ENCODE data around the gene SHPK.

Gene SHPK

DNA sequence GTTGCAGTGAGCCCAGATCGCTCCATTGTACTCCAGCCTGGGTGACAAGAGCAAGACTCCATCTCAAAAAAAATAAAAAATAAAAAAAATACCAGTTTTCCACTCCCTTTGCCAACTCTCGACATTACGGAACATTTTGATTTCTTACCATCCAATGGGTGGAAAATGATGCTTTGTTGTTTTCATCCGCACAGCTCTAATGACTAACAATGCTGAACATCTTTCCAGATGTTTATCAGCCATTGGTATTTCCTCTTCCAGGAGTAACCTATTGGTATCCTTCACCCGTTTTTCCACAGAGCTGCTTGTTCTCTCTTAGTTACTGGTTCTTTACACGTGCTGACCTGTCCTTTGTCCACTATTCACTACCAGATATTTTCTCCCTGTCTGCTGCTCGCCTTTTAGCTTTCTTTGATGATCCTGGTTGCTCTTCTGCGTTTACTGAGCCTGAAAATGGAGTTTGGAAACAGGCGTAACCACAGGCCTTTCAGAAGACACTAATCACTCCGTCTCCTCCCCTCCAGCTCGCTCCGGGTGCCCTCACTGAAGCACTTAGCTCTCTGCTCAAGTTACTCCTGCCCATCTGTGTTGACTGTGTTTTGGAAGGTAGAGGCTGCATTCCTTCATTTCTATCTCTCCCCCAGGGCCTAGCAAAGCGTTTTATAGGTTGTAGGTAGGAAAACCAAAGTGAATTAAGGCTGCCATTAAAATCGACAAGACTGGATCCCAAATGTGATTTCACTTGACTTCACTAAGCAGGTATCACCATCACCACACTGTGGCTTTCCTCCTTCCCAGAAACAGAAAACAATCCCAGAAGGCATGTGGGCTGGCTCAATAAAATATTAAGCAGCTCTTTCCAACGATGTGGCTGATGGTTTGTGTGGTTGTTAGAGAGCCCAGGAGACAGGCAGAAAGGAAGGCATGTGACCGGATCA, 8.9 kb downstream of the SHPK start:
- no peak for DNase-seq

DNA sequence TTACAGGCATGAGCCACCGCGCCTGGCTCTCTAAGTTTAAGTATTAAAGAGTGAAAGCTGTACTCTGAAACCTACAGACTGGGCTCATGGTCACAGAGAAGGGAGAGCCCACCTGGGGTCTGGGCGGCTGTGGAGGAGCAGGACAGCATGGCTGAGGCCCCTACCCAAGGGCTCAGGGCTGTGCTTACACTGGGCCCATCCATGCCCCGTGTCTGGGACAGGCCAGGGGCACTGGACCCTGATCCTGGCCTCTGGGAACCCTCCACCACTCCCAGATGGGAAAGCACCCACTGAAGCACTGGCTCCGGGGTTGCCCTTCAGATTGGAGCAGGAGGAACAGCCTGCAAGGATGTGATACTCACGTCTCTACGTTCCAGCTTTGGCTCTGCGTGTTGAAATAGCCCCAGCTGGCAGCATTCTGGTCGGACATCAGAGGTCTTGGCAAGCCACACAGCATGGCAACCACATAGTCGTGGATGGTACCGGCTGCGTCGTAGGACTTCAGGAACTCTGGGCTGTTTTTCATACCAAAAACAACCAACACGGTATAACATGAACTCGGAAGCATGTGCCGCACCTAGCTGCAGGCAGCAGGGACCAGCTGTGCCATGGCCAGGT, 13.0 kb downstream of the SHPK start:
- no peak for DNase-seq

DNA sequence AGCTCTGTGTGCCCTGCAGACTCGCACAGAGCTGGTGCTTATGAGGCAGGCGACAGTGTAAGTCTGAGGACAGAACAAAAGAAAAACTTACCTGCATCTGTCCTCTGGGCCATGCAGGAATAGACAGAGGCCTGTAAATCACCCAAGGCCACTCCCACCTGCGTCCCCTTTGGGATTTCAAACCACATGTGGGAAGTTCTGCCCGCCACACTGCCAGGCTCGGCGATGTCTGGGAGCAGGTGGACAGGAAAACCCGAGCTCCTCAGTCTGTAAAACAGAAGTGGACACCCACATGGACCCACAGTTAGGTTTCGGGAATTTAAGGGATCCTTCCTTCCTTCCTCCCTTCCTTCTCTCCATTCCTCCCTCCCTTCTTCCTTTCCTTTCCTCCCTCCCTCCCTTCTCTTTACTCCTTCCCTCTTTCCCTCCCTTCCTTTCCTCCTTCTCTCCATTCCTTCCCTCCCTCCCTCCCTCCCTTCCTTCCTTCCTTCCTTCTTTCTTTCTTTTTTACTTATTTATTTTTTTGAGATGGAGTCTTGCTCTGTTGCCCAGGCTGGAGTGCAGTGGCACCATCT, 14.8 kb downstream of the SHPK start:
- no peak for DNase-seq

DNA sequence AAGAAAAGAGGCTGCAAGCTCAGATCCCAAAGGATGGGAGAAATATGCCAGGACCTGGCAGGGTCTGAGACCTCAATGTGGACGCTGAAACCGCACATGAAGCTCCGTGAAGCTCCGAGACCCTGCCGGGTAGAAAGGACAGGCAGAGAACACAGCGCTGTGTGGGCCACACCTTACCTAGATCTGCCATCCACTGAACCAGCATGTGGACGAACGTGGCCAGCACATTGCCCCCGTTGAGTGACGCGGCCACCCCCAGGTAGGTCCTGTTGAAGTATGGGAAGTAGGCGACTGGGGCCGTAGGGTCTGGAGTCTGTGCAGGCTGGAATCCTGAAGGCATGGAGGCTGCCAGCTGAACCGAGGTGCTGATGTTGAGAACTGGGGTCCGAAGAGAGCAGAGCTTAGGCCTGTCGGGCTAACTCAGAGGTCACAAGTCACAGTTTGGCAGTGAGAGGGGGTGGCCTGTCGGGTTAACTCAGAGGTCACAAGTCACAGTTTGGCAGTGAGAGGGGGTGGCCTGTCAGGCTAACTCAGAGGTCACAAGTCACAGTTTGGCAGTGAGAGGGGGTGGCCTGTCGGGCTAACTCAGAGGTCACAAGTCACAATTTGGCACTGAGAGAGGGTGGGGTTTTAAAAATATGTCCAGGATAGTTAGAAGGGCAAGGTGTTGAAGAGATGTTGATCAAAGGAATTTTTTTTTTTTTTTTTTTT, 20.7 kb downstream of the SHPK start:
- DNase-seq = no peak

DNA sequence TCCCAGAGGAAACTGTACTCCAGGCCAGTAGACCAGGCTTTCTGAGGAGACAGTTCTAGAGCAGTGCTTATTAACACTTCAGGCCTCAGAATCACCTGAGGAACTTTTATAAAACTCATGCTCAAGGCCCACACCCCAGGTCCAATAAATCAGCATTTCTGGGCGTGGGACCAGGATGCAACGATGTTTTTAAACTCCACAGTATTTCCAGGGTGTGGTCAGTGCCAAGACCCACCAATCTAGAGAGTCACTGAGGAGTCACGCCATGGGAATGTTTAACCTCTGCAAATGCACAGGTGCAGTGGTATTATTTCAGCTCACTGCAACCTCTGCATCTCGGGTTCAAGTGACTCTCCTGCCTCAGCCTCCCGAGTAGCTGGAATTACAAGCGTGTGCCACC, 22.9 kb downstream of the SHPK start:
- DNase-seq = no peak

DNA sequence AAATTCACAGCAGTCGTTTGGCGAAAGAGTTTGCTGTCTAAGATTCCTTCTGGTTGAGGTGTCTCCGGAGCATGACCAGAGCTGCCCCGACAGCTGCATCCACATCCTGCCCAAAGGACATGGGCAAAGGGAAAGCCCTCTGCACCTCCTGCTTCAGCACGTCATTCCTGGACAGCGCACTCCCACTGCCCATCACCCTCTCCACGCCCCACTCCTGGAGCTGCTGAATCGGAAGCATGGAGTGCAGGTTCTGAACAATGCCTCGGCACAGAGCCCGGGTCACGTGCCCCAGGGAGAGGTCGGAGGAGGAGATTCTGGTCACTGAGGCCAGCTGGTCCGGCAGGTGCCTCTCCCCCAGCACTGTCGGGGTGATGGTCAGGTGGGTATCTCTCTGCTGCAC, 25.5 kb downstream of the SHPK start:
- DNase-seq = no peak

DNA sequence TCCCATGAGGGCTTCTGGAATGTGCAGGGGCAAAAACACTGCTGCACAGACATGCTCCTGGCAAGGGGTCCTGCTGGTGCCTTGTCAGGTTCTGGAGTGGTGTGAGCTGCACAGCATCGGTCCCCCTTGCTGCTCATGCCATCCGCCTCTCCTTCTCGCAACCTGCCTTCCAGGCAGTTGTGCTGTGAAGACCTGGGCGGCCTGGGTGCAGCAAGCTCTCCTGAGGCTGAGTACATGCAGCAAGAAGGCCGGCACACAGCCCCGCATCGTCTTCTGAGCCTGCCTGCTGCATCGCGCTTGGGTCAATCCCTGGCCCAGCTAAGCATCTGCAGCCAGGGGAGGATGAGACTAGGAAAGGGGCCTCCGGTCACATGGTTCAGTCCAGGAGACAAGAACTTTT, 26.4 kb downstream of the SHPK start:
- DNase-seq = no peak

DNA sequence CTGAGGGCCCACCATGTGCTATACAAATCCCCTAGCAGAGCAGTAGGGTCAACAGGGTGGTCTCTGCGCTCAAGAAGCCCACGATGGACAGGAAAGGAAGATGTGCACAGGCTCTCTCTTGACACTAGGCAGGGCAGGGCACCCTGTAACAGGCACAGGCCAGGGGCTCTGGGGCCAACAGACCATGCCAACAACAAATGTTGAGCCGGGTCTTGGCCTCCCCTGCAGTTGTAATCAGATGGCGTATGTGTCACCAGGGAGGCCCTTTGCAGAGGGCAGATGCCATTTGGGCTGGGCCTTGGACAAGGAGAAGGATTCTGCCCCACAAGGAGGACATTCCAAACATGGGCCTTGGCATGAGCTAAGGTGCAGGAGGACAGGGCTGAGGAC, 32.2 kb downstream of the SHPK start:
- no peak for DNase-seq

DNA sequence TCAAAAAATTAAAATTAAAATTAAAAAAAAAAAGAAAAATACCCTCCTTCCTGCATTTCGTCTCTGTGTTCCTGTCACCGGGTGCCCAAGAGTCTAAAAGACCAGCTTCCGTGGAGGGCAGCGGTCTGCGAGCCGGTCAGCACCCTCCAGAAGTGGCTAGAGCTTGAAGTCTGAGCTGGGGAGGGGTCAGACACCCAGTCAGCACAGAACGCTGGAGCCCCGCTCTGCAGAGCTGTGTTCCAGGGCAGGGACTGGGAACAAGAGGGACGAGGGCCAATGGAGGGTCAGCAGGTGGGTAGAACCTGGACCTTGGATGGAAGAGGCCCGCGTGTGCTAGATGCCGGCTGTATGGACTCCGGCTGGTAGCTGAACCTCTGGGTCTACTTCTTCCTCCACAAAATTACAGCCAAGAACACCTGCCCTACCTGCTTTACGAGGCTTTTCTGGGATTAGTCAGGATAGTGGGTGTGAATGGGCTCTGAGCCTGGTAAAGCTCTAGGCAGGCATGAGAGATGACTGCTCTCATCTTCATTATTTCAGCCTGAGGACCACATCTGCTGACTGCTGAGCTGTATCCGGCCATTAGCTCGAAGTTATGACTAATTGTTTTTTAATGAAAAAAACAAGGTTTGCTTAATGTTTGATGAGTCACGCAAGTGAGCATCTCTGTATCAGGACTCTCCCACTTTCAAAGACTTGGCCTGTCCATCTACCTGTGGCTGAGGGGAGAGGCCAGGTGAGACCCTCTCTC, 32.8 kb downstream of the SHPK start:
- DNase-seq = no peak

DNA sequence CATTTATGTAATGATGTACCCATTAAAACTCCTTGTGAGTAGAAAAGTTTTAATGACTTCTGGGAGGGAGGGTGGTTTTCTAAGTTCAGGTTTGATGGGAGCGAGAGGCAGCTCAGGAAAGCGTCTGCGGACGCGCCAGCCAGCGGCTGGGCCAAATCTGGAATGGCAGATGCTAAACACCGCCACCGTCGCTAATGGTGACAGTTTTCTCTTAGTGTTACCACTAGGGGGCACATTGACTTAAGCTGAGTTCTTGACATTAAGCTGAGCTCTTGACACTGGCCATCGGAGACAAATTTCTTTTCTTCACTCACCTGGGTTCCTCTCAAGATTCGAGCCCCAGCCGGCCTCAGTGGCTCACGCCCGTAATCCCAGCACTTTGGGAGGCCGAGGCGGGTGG, 33.6 kb downstream of the SHPK start:
- DNase-seq = no peak

DNA sequence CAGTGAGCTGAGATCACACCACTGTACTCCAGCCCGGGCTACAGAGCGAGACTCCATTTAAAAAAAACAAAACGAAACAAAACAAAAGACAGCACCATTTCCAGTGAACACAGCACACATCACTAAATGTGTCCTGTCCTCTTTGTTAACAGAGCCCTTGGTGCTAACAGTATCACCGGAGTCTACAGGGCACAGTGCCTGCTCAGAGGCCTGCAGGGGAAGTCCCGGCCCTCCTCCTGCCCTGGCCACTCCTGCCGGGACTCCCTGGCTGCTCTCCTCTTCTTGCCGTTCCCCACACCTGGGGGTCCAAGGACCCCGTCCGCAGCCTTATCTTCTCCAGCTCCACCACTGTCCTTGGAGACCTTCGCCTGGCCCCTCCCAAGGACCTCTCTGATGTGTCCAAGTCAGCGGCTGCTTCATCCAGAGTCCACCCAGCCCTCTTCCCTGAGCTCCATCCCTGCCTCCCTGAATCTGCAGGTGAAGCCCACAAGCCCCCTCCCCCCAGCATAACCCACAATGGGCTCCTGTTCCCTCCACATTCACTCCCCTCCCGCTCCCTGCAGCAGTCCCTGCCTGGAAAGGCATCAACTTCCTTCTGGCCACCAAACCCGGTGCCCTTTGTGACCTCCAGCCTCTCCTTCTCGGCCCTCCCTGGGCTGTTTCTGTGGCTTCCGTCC, 35.4 kb downstream of the SHPK start:
- no peak for DNase-seq

DNA sequence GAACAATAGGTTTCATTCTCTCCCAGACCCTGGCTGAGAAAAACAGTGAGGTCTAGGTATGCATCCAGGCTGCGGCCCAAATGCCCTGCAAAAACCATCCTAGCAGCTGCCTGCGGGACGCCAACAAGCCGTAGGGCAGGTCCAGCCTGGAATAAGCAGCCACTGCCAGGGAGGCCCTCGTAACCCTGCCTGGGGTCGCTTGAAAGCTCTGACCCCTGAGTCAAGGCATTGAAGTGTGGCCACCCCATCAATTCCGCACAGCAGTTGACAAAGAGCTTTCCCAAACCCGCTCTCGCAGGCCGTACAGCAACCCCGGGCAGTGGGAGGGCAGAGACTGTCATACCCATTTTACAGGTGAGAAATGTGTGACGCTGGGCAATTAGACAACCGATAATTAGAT, 38.0 kb downstream of the SHPK start:
- no peak for DNase-seq

DNA sequence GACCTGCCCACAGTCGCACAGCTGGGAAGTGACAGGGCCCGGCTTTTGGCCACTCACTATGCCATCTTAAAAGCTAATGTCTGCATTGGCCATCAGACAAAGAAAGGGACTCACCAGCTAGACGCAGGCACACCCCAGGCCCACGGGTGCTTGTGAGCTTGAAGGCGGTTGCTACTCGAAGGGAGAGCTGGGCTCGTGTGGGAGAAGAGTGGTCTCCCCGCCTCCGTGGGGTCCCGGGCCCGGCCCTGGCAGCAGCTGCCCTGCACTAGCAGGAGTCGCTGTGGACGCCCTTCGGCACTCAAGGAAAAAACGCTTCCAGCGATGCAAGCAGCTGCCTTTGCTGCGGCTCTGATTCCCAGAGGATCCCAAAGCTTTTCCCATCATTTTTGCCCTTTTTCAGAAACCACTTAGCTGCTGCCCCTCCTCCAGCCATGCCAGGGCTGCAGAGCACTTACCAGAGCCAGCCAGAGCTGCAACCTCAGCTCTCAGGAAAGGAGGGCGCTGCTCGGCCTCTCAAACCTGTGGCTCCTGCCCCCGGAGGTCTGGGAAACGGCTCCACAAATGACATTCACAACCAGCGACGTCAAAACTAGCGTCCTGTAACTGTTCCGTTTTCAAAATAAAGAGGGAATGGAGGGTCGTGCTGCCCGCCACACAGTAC, 39.1 kb downstream of the SHPK start:
- DNase-seq = no peak

DNA sequence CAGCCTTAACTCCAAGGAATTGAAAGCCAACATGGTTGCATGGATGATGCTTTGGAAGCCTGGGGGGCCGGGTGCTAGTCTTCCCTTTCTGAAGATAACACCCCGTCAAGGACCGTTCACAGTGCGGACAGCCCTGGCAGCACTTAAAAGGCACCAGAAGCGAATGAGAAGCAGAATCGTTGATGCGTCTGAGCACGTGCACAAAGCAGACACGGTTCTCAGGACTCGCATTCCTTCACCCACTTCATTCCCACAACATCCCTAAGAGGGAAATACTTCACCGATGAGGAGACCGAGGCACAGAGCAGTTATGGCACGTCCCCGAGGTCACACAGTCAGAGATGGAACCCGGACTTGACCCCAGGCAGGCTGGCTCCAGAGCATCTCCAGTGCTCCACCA, 41.1 kb downstream of the SHPK start:
- no peak for DNase-seq

DNA sequence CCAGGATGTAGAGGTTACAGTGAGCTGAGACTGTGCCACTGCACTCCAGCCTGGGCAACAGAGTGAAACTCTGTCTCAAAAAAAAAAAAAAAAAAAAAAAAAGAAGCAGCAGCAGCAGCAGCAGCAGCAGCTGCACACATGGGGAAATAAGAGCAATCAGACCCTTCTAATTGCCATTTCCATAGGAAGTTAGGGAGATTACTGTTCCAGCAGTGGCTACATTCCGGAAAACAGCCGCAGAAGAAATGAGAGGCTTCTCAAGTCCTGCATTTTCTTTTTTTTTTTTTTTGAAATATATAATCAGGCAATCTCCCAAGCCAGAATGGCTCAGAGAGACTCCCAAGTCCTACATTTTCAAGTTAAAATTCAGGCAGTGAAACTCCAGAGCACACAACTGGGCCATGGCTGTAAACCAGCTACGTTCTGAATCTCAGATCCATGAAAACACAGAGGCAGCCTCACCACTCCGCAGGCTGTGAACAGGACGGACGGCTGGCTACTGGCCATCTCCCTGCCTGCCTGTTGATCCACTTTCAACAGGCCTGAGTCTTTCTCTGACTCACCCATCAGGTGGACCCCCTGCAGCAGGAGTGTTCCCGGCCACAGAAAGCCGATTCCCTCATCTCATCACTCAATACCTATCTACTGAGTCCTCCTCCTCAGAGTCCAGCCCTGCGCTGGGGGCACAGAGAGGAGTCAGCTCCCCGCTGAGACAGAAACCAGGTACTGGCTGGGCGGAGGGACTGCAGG, 41.8 kb downstream of the SHPK start:
- DNase-seq = no peak

DNA sequence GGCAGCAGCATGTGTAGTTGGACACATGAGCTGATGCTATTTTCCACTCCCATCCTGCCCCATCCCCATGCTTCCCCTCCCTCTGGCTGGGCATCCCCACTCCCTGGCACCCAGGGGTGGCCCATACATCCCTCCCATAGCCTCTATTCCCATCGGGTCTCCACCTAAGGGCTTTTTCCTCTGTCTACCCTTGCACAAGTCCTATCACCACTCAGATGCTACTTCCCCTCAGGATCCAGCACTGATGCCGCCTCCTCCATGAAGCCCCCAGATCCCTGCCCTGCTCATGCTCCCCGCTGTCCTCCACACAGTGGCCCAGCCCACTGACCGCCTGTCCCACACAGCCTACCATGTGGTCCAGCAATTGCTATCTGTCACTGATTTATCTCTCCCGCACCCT, 42.7 kb downstream of the SHPK start:
- DNase-seq = no peak

DNA sequence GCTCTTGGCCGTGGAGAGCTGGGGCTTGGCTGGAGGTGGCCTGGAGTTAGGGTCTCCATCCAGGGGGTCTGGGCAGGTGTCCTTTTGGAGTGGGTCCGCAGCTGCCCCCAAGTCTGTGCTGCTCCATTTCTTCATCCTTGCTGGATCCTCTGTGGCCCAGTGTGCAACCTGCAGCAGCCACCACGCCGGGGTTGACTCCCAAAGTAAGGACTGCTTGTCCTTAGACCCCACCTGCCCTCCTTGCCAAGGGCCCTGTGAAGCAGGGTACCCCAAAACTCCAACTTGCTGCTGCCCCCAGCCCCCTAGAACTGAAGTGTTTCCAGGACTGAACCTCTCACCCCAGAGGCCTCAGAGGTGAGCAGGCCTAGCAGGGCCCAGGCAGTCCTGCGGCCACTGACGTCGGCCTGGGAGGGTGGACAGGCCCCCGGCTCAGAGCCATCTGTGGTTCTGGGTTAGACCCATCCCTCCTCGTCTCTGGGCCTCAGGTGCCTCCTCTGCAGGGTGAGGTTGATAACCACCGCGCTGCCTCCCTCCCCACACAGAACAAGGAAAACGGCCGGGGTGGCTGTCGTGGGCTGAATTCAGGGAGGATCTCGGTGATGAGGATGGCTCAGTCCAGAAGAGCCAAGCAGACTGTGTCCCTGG, 43.7 kb downstream of the SHPK start:
- DNase-seq = no peak

DNA sequence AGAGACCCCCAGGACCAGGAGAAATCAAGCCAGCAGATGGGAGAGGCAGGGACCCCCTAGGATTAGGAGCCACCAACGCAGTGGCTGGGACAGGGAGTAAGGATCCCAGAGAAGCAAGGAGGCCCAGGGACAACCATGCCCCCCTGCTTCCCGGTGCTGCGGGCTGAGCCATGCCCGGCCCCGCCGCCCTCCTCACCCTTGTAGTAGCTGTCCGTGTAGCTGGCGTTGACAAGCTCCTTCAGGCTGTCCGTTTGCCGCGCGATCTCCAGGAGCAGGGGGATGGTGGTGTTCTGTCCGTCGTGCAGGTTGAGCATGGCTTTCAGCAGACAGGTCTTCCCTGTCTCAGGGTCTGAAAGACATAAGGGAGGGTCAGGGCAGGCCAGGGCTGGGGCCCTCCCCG, 45.3 kb downstream of the SHPK start:
- no peak for DNase-seq

DNA sequence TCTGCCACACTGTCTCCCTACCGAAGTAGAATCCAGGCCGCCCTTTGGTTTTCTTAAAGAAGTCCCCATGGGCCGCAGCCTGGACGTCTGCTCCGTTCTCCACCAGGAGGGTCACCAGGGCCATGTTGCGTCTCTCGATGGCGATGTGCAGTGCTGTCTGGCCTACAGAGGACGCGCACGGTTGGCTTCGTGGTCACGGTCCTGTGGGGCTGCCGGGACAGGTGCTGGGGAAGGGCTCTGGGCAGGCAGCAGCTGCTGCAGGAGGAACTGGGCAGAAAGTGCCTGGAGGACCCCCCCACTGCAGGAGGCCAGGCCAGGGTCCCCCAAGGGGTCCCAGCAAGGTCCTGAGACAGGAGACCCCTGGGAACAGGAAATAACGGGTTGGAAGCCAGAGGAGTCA, 45.8 kb downstream of the SHPK start:
- no peak for DNase-seq

DNA sequence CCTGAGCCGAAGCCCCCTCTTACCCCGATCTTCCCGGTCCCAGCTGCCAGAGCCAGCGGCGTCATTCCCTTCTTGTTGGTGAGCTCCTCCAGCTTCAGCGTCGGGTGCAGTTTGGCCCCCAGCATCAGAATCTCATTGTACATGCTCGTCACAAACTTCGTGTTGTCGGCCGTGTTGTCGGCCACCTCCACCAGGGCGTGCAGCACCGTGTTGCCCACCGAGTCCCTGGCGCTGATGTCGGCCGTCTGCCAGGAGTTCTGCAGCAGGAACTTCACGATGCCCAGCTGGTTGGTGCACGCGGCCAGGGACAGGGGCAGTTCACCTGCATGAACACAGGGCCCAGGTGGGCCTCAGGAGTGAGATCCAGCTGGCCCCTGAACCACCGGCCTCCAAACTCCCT, 46.3 kb downstream of the SHPK start:
- DNase-seq = no peak
